Neuronal stem cell (in vitro differentiated cells): ENCODE data around the gene COL11A2.

ENCODE experiments used
- DNase-seq: peaks from one replicate; pipeline ENCODE4 v3.0.0-alpha.2; 2013; ENCODE audit warnings: low spot score
- H2AFZ ChIP-seq: one replicate; pipeline ENCODE4 v1.6.1; 2013; ENCODE audit warnings: mild to moderate bottlenecking, low read length, inconsistent platforms
- H2AK5ac ChIP-seq: 2 replicates; pipeline ENCODE4 v1.6.1; 2013; ENCODE audit warnings: low read depth, mild to moderate bottlenecking, inconsistent platforms, low read length, moderate library complexity, mixed read lengths
- H2BK120ac ChIP-seq: 2 replicates; pipeline ENCODE4 v1.6.1; 2013; ENCODE audit warnings: low read depth, mild to moderate bottlenecking, inconsistent platforms, low read length, moderate library complexity, mixed read lengths
- H2BK12ac ChIP-seq: one replicate; pipeline ENCODE4 v1.6.1; 2013; ENCODE audit warnings: low read length, inconsistent platforms
- H2BK15ac ChIP-seq: 2 replicates; pipeline ENCODE4 v1.6.1; 2013; ENCODE audit warnings: mild to moderate bottlenecking, low read length, inconsistent platforms, mixed read lengths
- H2BK5ac ChIP-seq: one replicate; pipeline ENCODE4 v1.6.1; 2013; ENCODE audit warnings: inconsistent platforms, mild to moderate bottlenecking, low read length, moderate library complexity
- H3K14ac ChIP-seq: one replicate; pipeline ENCODE4 v1.6.1; 2013; ENCODE audit warnings: low read length, inconsistent platforms
- H3K18ac ChIP-seq: 2 replicates; pipeline ENCODE4 v1.6.1; 2013; ENCODE audit warnings: low read length, inconsistent platforms
- H3K23ac ChIP-seq: 2 replicates; pipeline ENCODE4 v1.6.1; 2013; ENCODE audit warnings: low read depth, mild to moderate bottlenecking, mixed read lengths, low read length, inconsistent platforms; ENCODE audit not compliant: poor library complexity
- H3K27ac ChIP-seq: replicated peaks from 3 replicates; pipeline ENCODE4 v1.5.1; 2013; ENCODE audit warnings: low read length, inconsistent platforms
- H3K27me3 ChIP-seq, 3 experiments: 2 replicates each; pipeline ENCODE4 v1.6.1; 2013; ENCODE audit warnings: low read length in 3 of 3, mild to moderate bottlenecking in 2 of 3, inconsistent platforms in 1 of 3, low read depth in 1 of 3, mixed read lengths in 1 of 3, moderate library complexity in 1 of 3; ENCODE audit not compliant: control insufficient read depth in 3 of 3, insufficient read depth in 3 of 3
- H3K36me3 ChIP-seq, 2 donors: replicated peaks in 1 of 2; 2 replicates each; pipeline ENCODE4 v1.6.1; 2013; ENCODE audit warnings: low read length in 2 of 2; ENCODE audit not compliant: control insufficient read depth in 2 of 2, insufficient read depth in 2 of 2
- H3K4ac ChIP-seq: 2 replicates; pipeline ENCODE4 v1.6.1; 2013; ENCODE audit warnings: inconsistent platforms, mild to moderate bottlenecking, low read length, moderate library complexity
- H3K4me1 ChIP-seq, 2 donors: 1 replicate in 1 of 2; 2 replicates in 1 of 2; pipeline ENCODE4 v1.6.1; 2013; ENCODE audit warnings: low read length in 2 of 2, low read depth in 1 of 2; ENCODE audit not compliant: control insufficient read depth in 2 of 2, insufficient read depth in 1 of 2
- H3K4me2 ChIP-seq: one replicate; pipeline ENCODE4 v1.6.1; 2013; ENCODE audit warnings: mild to moderate bottlenecking, low read length, inconsistent platforms; ENCODE audit not compliant: insufficient read depth, poor library complexity, severe bottlenecking
- H3K4me3 ChIP-seq, 2 donors: 2 replicates each; pipeline ENCODE4 v1.5.1; 2013; ENCODE audit warnings: low read length in 2 of 2, mild to moderate bottlenecking in 2 of 2, inconsistent platforms in 1 of 2, moderate library complexity in 1 of 2
- H3K79me1 ChIP-seq: one replicate; pipeline ENCODE4 v1.6.1; 2013; ENCODE audit warnings: low read depth, mild to moderate bottlenecking, inconsistent platforms, low read length, moderate library complexity
- H3K9ac ChIP-seq: one replicate; pipeline ENCODE4 v1.6.1; 2013; ENCODE audit warnings: mild to moderate bottlenecking, low read depth, low read length, inconsistent platforms; ENCODE audit not compliant: poor library complexity
- H3K9me3 ChIP-seq, 2 donors: replicated peaks in 1 of 2; 2 replicates each; pipeline versions ENCODE3 to v1.6.1; 2013; ENCODE audit warnings: low read length in 2 of 2, mild to moderate bottlenecking in 2 of 2, inconsistent platforms in 1 of 2, low read depth in 1 of 2, mixed read lengths in 1 of 2, moderate library complexity in 1 of 2; ENCODE audit not compliant: control insufficient read depth in 2 of 2, insufficient read depth in 1 of 2
- H4K8ac ChIP-seq: one replicate; pipeline ENCODE4 v1.6.1; 2013; ENCODE audit warnings: low read depth, mild to moderate bottlenecking, inconsistent platforms, low read length, moderate library complexity
- H4K91ac ChIP-seq: one replicate; pipeline ENCODE4 v1.6.1; 2013; ENCODE audit warnings: low read length, low read depth, mild to moderate bottlenecking, inconsistent platforms; ENCODE audit not compliant: poor library complexity
- WGBS, 2 donors: extraction: QIAGEN DNeasy Blood & Tissue Kit; methylation state at CpG; one replicate each; pipeline ENCODE4 v1.1.7; 2013; ENCODE audit warnings: missing lambda C conversion rate in 2 of 2, mixed read lengths in 1 of 2; ENCODE audit not compliant: insufficient read length in 2 of 2, insufficient replicate concordance in 1 of 2; ENCODE audit errors: extremely low coverage in 2 of 2; 5-methylcytosine and 5-hydroxymethylcytosine counted together

COL11A2 gene

GRCh38 chr6:33195304-33196165 lies 3.3 kb upstream of the COL11A2 start:
- Histone ChIP-seq H2AFZ (no peak overlapping the region), H2BK15ac (no peak overlapping the region), H3K4ac (no peak overlapping the region), H3K27me3 (peaks cover 4 to 22% (median 10%) of the 10 kb centered on the region in 3 experiments), H3K4me3 (no peak overlapping the region), H3K4me2 (no peak overlapping the region), H3K9ac (no peak overlapping the region), H4K8ac (no peak overlapping the region), H3K79me1 (peaks cover 7% of the 10 kb centered on the region), H4K91ac (no peak overlapping the region), H3K9me3 (no peaks in the 10 kb centered on the region), H3K27ac (no peak overlapping the region), H3K23ac (no peak overlapping the region), H3K4me1 (peaks cover 8 to 14% of the 10 kb centered on the region in 2 donors), H2AK5ac (no peak overlapping the region), H3K36me3 (peaks cover 25 to 40% of the 10 kb centered on the region in 2 donors), H3K18ac (no peak overlapping the region), H2BK120ac (no peak overlapping the region), H3K14ac (no peak overlapping the region), H2BK5ac (no peak overlapping the region), H2BK12ac (no peak overlapping the region)
- WGBS, 2 donors: no CpG with 5 or more reads among the region's 15 CpGs
- no peak for DNase-seq

GRCh38 chr6:33194431-33194979 lies 2.2 kb upstream of the COL11A2 start:
- H2AK5ac ChIP-seq: no peak overlapping the region
- H3K23ac ChIP-seq: no peak overlapping the region
- no peak for DNase-seq
- H3K27me3 ChIP-seq: peaks cover 4 to 22% (median 10%) of the 10 kb centered on the region in 3 experiments
- no peak overlapping the region for H3K9ac ChIP-seq
- peaks cover 5% of the 10 kb centered on the region for H3K79me1 ChIP-seq
- peaks cover 7 to 13% of the 10 kb centered on the region in 2 donors for H3K4me1 ChIP-seq
- H3K36me3 ChIP-seq: peaks cover 25 to 40% of the 10 kb centered on the region in 2 donors
- no peak overlapping the region for H2BK15ac ChIP-seq
- H3K4me3 ChIP-seq: no peak overlapping the region
- H2AFZ ChIP-seq: no peak overlapping the region
- H3K14ac ChIP-seq: no peak overlapping the region
- H4K8ac ChIP-seq: no peak overlapping the region
- H3K9me3 ChIP-seq: no peaks in the 10 kb centered on the region
- no peak overlapping the region for H2BK12ac ChIP-seq
- no peak overlapping the region for H2BK5ac ChIP-seq
- no peak overlapping the region for H3K4me2 ChIP-seq
- no peak overlapping the region for H3K4ac ChIP-seq
- no peak overlapping the region for H2BK120ac ChIP-seq
- H3K27ac ChIP-seq: no peak overlapping the region
- H4K91ac ChIP-seq: no peak overlapping the region
- no peak overlapping the region for H3K18ac ChIP-seq
- no CpG with 5 or more reads among the region's 8 CpGs for WGBS, 2 donors

- WGBS, 2 donors: no CpG with 5 or more reads among the region's 6 CpGs
- H2AK5ac ChIP-seq: no peak overlapping the region
- no peak overlapping the region for H3K18ac ChIP-seq
- H2BK5ac ChIP-seq: no peak overlapping the region
- H3K4ac ChIP-seq: no peak overlapping the region
- no peak overlapping the region for H3K14ac ChIP-seq
- no peak overlapping the region for H3K9ac ChIP-seq
- no peak overlapping the region for H2BK15ac ChIP-seq
- no peak overlapping the region for H4K91ac ChIP-seq
- H4K8ac ChIP-seq: no peak overlapping the region
- H3K79me1 ChIP-seq: peaks cover 3% of the 10 kb centered on the region
- H3K23ac ChIP-seq: no peak overlapping the region
- peak overlapping the region; percentile 81 for H3K4me2 ChIP-seq
- H2BK12ac ChIP-seq: no peak overlapping the region
- no peak overlapping the region for H2AFZ ChIP-seq
- H3K36me3 ChIP-seq: peaks cover 25 to 40% of the 10 kb centered on the region in 2 donors
- no peak overlapping the region for H2BK120ac ChIP-seq
- H3K9me3 ChIP-seq: no peaks in the 10 kb centered on the region
- no peak overlapping the region for H3K4me3 ChIP-seq
- DNase-seq: no peak
- no peak overlapping the region for H3K27ac ChIP-seq
- peaks cover 4 to 22% (median 14%) of the 10 kb centered on the region in 3 experiments for H3K27me3 ChIP-seq
- H3K4me1 ChIP-seq: peaks cover 3 to 11% of the 10 kb centered on the region in 2 donors
Measured at GRCh38 chr6:33193619-33194018, 1.4 kb upstream of the COL11A2 start.
